ENCODE results near the gene CATSPERD.
A peak's percentile ranks its signal among the peaks of the same experiment; 100 is the strongest.

Gene CATSPERD

GRCh38 chr19:5785423-5785822 lies 65.0 kb downstream of the CATSPERD start:
- DNase-seq (ENCODE audit: low read depth), result no peak

- no peak for DNase-seq (ENCODE audit: low read depth)
Observed at GRCh38 chr19:5786593-5787408, 66.4 kb downstream of the CATSPERD start.

GRCh38 chr19:5787409-5788182 lies 67.2 kb downstream of the CATSPERD start:
- DNase-seq (ENCODE audit: low read depth), result no peak

- DNase-seq (ENCODE audit: low read depth), result no peak
Observed at GRCh38 chr19:5788422-5788821, 68.0 kb downstream of the CATSPERD start.

- no peak for DNase-seq (ENCODE audit: low read depth)
Observed at GRCh38 chr19:5789351-5789761, 68.9 kb downstream of the CATSPERD start.

GRCh38 chr19:5789886-5790558 lies 69.6 kb downstream of the CATSPERD start:
- DNase-seq (ENCODE audit: low read depth), result no peak

GRCh38 chr19:5790559-5791520 lies 70.4 kb downstream of the CATSPERD start, which contains the start of gene DUS3L:
TSS of gene DUS3L (minus strand) at chr19:5791163. CDS start at chr19:5791141, 22 bp downstream.
- peak; percentile 90 for DNase-seq (ENCODE audit: low read depth)

- DNase-seq (ENCODE audit: low read depth), result no peak
Observed at GRCh38 chr19:5792224-5792623, 71.8 kb downstream of the CATSPERD start.

- DNase-seq (ENCODE audit: low read depth), result no peak
Observed at GRCh38 chr19:5793188-5793587, 72.8 kb downstream of the CATSPERD start.

- no peak for DNase-seq (ENCODE audit: low read depth)
Observed at GRCh38 chr19:5795382-5795919, 75.0 kb downstream of the CATSPERD start.

- DNase-seq (ENCODE audit: low read depth), result no peak
Observed at GRCh38 chr19:5798244-5798643, 77.8 kb downstream of the CATSPERD start.

- DNase-seq (ENCODE audit: low read depth), result no peak
Observed at GRCh38 chr19:5799247-5800241, 79.1 kb downstream of the CATSPERD start.

GRCh38 chr19:5800361-5801270 lies 80.2 kb downstream of the CATSPERD start:
- no peak for DNase-seq (ENCODE audit: low read depth)

GRCh38 chr19:5801796-5802619 lies 81.6 kb downstream of the CATSPERD start:
- DNase-seq (ENCODE audit: low read depth), result no peak

- DNase-seq (ENCODE audit: low read depth), result no peak
Observed at GRCh38 chr19:5803441-5803751, 83.0 kb downstream of the CATSPERD start.

- DNase-seq (ENCODE audit: low read depth), result no peak
Observed at GRCh38 chr19:5803752-5804515, 83.5 kb downstream of the CATSPERD start.

Data from non-pigmented ciliary epithelial cell (primary cell).